Smooth muscle cell (in vitro differentiated cells): Measurements from ENCODE around the gene SNX9. TPM values are rescaled to one million over a fixed set of nuclear protein-coding genes. Genes with fewer than 3 reads are reported as not detected.

Experiments used
- DNase-seq: peaks from one replicate; lab custom pipeline; 2025; ENCODE audit not compliant: unreplicated experiment; lab: John Stamatoyannopoulos, UW
- H2AFZ ChIP-seq: fragments of 200-600 bp; sonication (generic); 2 replicates; pipeline ENCODE4 v1.6.0; 2016; ENCODE audit warnings: antibody characterized with exemption, low read depth, mild to moderate bottlenecking
- H3F3A ChIP-seq: fragments of 200-600 bp; sonication (generic); 2 replicates; pipeline ENCODE4 v1.6.0; 2017; ENCODE audit warnings: antibody characterized with exemption, low read depth
- H3K27ac ChIP-seq: fragments of 200-600 bp; sonication (generic); 2 replicates; pipeline ENCODE4 v1.5.1; 2016; ENCODE audit warnings: low read depth, mild to moderate bottlenecking
- H3K27me3 ChIP-seq: fragments of 200-600 bp; sonication (generic); 2 replicates; pipeline ENCODE4 v1.6.1; 2016; ENCODE audit warnings: low read depth, mild to moderate bottlenecking
- H3K36me3 ChIP-seq: fragments of 200-600 bp; sonication (generic); 2 replicates; pipeline ENCODE4 v1.5.1; 2016; ENCODE audit warnings: low read depth
- H3K4me1 ChIP-seq: fragments of 200-600 bp; sonication (generic); 2 replicates; pipeline ENCODE4 v1.5.1; 2016; ENCODE audit warnings: low read depth
- H3K4me2 ChIP-seq: fragments of 200-600 bp; sonication (generic); 2 replicates; pipeline ENCODE4 v1.6.0; 2016; ENCODE audit warnings: mild to moderate bottlenecking
- H3K4me3 ChIP-seq: fragments of 200-600 bp; sonication (generic); 2 replicates; pipeline ENCODE4 v1.5.1; 2016; ENCODE audit warnings: mild to moderate bottlenecking
- H3K79me2 ChIP-seq: fragments of 200-600 bp; sonication (generic); 2 replicates; pipeline ENCODE4 v1.6.0; 2016; ENCODE audit warnings: low read depth, mild to moderate bottlenecking
- H3K9ac ChIP-seq: fragments of 200-600 bp; sonication (generic); 2 replicates; pipeline ENCODE4 v1.6.0; 2016; ENCODE audit warnings: low read depth
- H3K9me3 ChIP-seq: fragments of 200-600 bp; sonication (generic); replicated peaks from 2 replicates; pipeline ENCODE4 v1.5.1; 2016; ENCODE audit warnings: low read depth
- H4K20me1 ChIP-seq: fragments of 200-600 bp; sonication (generic); 2 replicates; pipeline ENCODE4 v1.6.0; 2016; ENCODE audit warnings: low read depth
- WGBS: methylation state at CpG from one replicate; pipeline ENCODE4 v1.1.7; 2016; ENCODE audit warnings: low lambda C conversion rate; 5-methylcytosine and 5-hydroxymethylcytosine counted together
- polyA plus RNA-seq: library from polyadenylated mRNA; unstranded; fragments of >200 nt; fragmentation: Nextera tagmentation; extraction: Ambion mirVana; gene quantifications from 2 replicates; pipeline ENCODE4 v1.2.1, GENCODE V29; 2016
- total RNA-seq: library from RNA; depleted of rRNA; stranded (reverse); fragments of >200 nt; gene quantifications from 2 replicates; pipeline ENCODE4 v1.2.3, GENCODE V29; 2014
- TF ChIP-seq, protein P1 (sequence below): fragments of 200-600 bp; sonication (generic); IDR thresholded peaks from 2 replicates; pipeline ENCODE4 v1.5.1; 2017; ENCODE audit warnings: borderline replicate concordance, mild to moderate bottlenecking, antibody characterized with exemption; ENCODE audit not compliant: insufficient read depth, poor library complexity, severe bottlenecking

SNX9 gene
- total and polyA plus RNA-seq, 2 experiments from 2014 or later, result 28.9 to 29.0 TPM

- H3K79me2 ChIP-seq, result no peaks in the 10 kb centered on the region
- H3K27ac ChIP-seq, result no peak overlapping the region
- H3K9me3 ChIP-seq, result no peaks in the 10 kb centered on the region
- no peak for DNase-seq
- no peak overlapping the region for H3K4me2 ChIP-seq
- no peaks in the 10 kb centered on the region for H3F3A ChIP-seq
- no peaks in the 10 kb centered on the region for H3K36me3 ChIP-seq
- H2AFZ ChIP-seq, result no peak overlapping the region
- H3K4me3 ChIP-seq, result no peak overlapping the region
- H3K4me1 ChIP-seq, result no peaks in the 10 kb centered on the region
- TF ChIP-seq, protein P1, sequence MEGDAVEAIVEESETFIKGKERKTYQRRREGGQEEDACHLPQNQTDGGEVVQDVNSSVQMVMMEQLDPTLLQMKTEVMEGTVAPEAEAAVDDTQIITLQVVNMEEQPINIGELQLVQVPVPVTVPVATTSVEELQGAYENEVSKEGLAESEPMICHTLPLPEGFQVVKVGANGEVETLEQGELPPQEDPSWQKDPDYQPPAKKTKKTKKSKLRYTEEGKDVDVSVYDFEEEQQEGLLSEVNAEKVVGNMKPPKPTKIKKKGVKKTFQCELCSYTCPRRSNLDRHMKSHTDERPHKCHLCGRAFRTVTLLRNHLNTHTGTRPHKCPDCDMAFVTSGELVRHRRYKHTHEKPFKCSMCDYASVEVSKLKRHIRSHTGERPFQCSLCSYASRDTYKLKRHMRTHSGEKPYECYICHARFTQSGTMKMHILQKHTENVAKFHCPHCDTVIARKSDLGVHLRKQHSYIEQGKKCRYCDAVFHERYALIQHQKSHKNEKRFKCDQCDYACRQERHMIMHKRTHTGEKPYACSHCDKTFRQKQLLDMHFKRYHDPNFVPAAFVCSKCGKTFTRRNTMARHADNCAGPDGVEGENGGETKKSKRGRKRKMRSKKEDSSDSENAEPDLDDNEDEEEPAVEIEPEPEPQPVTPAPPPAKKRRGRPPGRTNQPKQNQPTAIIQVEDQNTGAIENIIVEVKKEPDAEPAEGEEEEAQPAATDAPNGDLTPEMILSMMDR, result no peak
- H3K9ac ChIP-seq, result no peak overlapping the region
- 94% methylated on average over 3 of the region's 3 CpGs for WGBS
- no peaks in the 10 kb centered on the region for H3K27me3 ChIP-seq
- H4K20me1 ChIP-seq, result no peaks in the 10 kb centered on the region
Observed at GRCh38 chr6:157775376-157775775, 47.7 kb upstream of the SNX9 start.

GRCh38 chr6:157777344-157777743 is 45.7 kb upstream of the SNX9 start:
- H3K27me3 ChIP-seq, result no peaks in the 10 kb centered on the region
- no peaks in the 10 kb centered on the region for H3F3A ChIP-seq
- TF ChIP-seq, protein P1, result no peak
- H3K9me3 ChIP-seq, result no peaks in the 10 kb centered on the region
- WGBS, result 95% methylated on average over 4 of the region's 4 CpGs
- DNase-seq, result no peak
- H3K79me2 ChIP-seq, result no peaks in the 10 kb centered on the region
- no peak overlapping the region for H3K4me3 ChIP-seq
- no peak overlapping the region for H3K4me2 ChIP-seq
- no peak overlapping the region for H3K9ac ChIP-seq
- H3K4me1 ChIP-seq, result no peaks in the 10 kb centered on the region
- H2AFZ ChIP-seq, result no peak overlapping the region
- no peak overlapping the region for H3K27ac ChIP-seq
- H4K20me1 ChIP-seq, result no peaks in the 10 kb centered on the region
- no peaks in the 10 kb centered on the region for H3K36me3 ChIP-seq

DNA sequence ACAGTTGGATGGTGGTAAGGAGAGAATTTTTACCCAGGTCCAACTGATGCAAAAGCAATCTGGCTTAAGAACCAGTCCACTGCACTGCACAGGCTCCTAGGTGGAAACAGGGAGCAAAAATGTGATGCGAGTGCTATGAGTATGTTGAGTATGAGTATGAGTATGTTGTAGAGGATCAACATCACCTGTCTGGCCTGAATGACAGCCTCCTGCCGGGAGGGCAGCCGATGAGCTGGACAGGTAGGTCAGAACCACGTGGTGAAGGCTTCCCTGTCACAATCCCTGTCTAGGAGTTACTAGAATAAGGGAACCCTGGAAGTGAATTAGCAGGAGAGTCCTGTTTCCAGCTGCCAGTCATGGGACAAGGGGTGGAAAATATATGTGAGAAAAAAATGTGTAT is 44.3 kb upstream of the SNX9 start:
- H3K79me2 ChIP-seq, result no peaks in the 10 kb centered on the region
- no peak overlapping the region for H3K4me2 ChIP-seq
- no peak overlapping the region for H3K27ac ChIP-seq
- no peak overlapping the region for H3K9ac ChIP-seq
- 84% methylated on average over 4 of the region's 4 CpGs for WGBS
- H3K9me3 ChIP-seq, result no peaks in the 10 kb centered on the region
- H4K20me1 ChIP-seq, result no peaks in the 10 kb centered on the region
- H3K4me1 ChIP-seq, result no peaks in the 10 kb centered on the region
- no peaks in the 10 kb centered on the region for H3F3A ChIP-seq
- H2AFZ ChIP-seq, result no peak overlapping the region
- no peak for DNase-seq
- no peaks in the 10 kb centered on the region for H3K36me3 ChIP-seq
- H3K27me3 ChIP-seq, result no peaks in the 10 kb centered on the region
- no peak overlapping the region for H3K4me3 ChIP-seq
- TF ChIP-seq, protein P1, result no peak
